Hippocampal formation (tissue), 2 donors: ENCODE data around the gene ZFP3.
"Not testable (repeated sequence)": the region's sequence is repeated elsewhere in the genome, so short reads cannot be mapped to it uniquely, and the experiment has no call there.

ENCODE experiments used
- DNase-seq, 2 donors: peaks; one replicate each; lab custom pipeline; 2025; lab: John Stamatoyannopoulos, UW

The ZFP3 gene

GRCh38 chr17:5138616-5139457 is 60.6 kb downstream of the ZFP3 start:
- DNase-seq, result no peak

- DNase-seq, result no peak
These were observed 61.1 kb downstream of the ZFP3 start for GRCh38 chr17:5139458-5139732.

DNA sequence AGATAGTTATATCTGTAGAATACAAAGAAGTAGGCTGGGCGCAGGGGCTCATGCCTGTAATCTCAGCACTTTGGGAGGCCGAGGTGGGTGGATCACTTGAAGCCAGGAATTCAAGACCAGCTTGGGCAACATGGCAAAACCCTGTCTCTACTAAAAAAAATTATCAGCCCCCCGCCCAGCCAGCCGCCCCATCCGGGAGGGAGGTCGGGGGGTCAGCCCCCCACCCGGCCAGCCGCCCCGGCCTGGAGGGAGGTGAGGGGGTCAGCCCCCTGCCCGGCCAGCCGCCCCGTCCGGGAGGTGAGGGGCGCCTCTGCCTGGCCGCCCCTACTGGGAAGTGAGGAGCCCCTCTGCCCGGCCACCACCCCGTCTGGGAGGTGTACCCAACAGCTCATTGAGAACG is 64.6 kb downstream of the ZFP3 start:
- not testable (repeated sequence) for DNase-seq
